CD4-positive, alpha-beta T cell treated with Interleukin-1 beta for 1 hour (primary cell): ENCODE data around the gene MAP1LC3B.

ENCODE experiments used
- DNase-seq, 2 donors: peaks; one replicate each; pipeline ENCODE4 v3.0.0-alpha.2; 2020 to 2022

MAP1LC3B gene

DNA sequence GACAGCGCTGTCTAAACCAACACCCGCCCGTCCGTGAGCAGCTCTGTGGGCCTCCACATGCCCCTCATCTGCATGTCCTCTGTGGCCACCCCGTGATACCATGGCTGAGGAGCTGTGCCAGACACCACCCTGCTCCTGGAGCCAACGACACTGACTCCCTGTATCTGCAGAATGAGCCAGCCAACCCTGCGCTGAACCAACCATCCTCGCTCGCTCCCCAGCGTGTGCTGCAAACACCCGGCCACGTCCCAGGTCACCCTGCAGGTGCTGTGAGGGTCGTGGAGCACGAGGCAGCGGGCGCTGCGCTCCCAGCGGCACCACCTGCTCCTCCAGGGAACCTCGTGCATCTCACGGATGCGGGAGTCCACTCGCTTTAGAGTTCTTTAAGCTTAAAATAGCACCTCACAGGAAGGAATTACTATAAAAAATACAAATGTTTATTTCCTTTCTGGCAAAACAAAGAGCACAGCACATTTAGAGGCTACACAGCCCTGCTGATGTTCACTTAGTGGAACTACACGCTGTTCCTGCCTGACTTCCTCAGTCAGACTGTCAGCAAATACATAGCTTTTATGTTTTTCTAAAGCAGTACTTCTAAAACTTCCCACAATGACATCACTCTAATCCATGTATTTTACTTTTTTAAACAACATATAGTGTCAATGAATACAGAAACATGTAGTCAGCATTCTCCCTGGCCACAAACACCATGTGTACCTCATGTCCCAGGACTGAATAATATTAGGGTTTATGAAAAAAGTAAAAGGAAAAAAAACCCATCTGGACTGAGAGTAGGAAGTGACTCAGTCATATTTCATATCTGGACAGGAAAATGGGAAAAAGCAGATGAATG is 43.5 kb downstream of the MAP1LC3B start:
- no peak for DNase-seq

DNA sequence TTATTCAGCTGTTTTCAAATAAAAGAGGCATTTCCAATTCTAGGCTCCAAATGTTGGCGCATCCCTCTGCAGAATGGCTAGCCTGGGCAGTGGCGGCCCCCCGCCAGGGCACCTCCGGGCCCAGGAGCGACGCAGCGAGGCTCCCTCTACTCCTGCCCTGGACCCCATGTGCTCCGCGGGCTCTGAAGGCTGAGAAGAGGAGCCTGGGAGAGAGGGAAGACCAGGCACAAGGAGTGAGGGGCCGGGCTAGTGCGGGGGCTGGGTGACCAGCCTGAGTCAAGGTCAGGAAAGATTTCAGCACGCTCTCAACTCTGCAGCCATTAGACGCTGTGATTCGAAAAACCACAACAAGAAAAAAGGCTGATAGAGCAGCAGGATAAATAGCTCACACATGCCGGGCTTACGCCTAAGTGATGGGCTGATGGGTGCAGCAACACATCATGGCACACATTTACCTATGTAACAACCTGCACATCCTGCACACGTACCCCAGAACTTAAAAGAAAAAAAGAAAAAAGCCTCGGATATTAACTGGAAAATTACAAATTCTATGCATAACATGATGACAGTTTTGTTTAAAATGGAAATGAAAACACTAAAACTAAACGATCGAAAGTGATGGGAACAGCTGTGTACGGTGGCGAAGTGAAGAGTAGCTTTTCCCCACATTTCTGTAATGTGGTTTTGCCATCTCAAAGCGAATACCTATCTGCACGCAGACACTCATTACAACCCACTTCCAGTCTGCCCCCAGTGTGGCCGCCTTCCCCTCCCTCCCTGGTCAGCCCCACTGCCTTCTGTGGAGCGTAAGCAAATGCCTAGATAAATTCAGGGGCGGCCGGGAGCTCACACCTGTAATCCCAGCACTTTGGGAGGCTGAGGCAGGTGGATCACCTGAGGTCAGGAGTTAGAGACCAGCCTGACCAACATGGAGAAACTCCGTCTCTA is 44.4 kb downstream of the MAP1LC3B start:
- DNase-seq: no peak

GRCh38 chr16:87437327-87437726 is 45.2 kb downstream of the MAP1LC3B start:
- DNase-seq: no peak

GRCh38 chr16:87437911-87438610 is 45.9 kb downstream of the MAP1LC3B start:
- no peak for DNase-seq

DNA sequence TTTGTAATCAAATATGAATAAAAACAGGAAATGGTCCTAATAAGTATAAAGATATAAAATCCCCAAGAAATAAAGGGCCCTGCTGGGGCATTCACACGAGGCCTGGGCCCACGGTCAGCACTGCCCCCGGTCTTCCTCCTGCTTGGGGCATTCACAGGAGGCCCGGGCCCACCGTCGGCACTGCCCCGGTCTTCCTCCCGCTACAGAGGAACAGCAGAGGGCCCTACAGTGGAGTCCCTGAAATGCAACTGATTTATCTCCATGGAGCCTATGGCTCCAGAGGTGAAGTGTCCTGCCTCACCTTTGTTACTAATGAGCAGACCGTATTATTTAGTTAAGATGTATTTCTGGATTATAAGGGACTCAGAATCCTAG is 46.5 kb downstream of the MAP1LC3B start:
- DNase-seq: no peak

DNA sequence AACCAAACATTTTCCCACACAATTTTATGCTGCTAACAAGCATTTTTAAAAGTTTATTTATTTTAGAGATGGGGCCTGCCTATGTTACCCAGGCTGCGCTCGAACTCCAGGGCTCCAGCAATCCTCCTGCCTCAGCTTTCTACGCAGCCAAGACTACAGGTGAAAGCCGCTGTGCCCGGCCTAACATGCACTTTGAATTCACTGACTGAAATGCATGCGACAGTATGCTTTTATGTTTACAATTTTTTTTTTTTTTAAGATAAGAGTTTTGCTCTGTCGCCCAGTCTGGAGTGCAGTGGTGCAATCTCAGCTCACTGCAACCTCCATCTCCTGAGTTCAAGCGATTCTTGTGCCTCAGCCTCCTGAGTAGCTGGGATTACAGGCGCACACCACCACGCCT is 47.8 kb downstream of the MAP1LC3B start:
- DNase-seq: no peak

GRCh38 chr16:87441886-87442580 is 49.9 kb downstream of the MAP1LC3B start:
- DNase-seq: no peak

- no peak for DNase-seq
These were observed 50.4 kb downstream of the MAP1LC3B start for GRCh38 chr16:87442581-87442966.

DNA sequence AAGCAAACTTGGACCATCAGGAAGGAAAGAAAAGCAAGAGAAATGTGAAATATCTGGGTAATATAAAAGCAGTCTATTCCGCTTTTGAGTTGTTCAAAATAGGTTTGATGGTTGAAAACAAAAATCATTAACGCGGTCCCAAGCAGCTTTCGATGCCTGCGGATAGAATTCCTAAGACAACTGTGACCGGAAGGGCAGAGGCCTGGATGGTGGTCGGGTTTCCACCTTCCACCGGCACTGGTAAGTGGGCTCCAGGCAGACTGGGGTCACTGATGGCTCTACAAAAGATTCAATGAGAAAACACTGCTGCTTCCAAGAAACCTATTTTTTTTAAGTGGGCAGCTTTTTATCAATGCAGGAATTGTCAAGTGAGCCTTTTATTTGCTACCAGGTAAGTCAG is 50.9 kb downstream of the MAP1LC3B start:
- no peak for DNase-seq

DNA sequence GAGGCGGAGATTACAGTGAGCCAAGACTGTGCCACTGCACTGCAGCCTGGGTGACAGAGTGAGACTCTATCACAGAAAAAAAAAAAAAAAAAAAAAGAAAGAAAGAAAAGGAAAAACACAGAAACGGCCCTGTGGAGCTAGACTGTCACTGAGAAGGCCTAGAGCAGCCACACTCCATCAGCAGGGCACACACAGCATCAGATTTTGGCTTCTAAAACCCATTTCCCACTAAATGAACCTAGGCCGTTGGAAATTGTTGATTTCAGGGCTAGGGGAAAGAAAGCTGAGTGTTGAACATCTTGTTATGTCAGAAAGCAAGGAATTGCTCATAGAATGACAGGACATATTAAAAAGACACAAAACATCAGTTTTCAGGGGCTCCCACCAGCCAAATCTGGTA is 51.8 kb downstream of the MAP1LC3B start:
- no peak for DNase-seq

GRCh38 chr16:87445486-87445885 is 53.4 kb downstream of the MAP1LC3B start:
- DNase-seq: no peak

GRCh38 chr16:87446479-87446878 is 54.3 kb downstream of the MAP1LC3B start:
- no peak for DNase-seq

GRCh38 chr16:87447323-87447722 is 55.2 kb downstream of the MAP1LC3B start:
- DNase-seq: no peak

- DNase-seq: no peak
These were observed 56.7 kb downstream of the MAP1LC3B start for GRCh38 chr16:87448866-87449265.

- DNase-seq: no peak
These were observed 59.6 kb downstream of the MAP1LC3B start for GRCh38 chr16:87451563-87452210.

DNA sequence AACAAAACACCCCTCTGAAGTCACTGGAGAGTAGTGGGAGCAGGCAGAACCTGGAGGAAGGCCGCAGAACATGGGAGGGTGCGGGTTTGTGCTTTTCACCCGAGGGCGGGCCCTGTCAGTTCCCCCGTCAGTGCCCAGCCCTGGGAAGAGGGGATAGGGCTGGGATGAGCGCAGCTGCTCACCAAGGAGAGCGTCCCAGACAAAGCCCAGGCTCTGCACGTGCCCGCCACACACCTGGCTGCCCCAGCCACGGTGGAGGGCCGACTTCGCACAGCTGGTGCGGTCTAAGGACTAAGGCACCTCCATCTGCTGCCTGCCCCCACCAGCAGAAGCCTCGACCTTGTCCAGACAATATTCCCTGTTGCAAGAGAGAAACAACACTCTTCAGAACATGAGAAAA is 61.2 kb downstream of the MAP1LC3B start:
- no peak for DNase-seq
